GM19099 (cell line): Measurements from ENCODE around the gene AP1G2.

ENCODE experiments used
- POLR2A ChIP-seq: IDR thresholded peaks from 3 replicates; pipeline ENCODE4 v1.6.1; 2011; ENCODE audit warnings: low read depth; ENCODE audit not compliant: insufficient read length; ENCODE audit errors: extremely low read depth

Gene AP1G2

DNA sequence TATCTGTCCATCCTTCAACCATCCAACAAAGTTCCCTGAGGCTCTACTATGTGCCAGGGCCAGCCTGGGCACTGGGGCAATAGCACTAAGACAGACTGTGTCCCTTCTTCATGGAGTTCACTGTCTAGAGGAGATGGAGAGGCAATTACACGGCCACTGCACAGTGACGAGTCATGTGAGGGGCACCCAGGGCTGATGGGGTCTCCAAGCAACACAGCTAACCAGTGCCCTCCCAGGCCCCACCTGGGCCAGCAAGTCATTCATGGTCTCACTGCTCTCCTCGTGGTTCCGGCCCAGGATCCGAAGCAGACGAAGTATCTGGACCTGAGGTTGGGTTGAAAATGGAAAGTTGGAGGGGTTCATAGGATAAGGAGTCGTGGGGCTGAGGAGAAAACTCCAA, 2.7 kb downstream of the AP1G2 start:
- TF ChIP-seq POLR2A = no peak

DNA sequence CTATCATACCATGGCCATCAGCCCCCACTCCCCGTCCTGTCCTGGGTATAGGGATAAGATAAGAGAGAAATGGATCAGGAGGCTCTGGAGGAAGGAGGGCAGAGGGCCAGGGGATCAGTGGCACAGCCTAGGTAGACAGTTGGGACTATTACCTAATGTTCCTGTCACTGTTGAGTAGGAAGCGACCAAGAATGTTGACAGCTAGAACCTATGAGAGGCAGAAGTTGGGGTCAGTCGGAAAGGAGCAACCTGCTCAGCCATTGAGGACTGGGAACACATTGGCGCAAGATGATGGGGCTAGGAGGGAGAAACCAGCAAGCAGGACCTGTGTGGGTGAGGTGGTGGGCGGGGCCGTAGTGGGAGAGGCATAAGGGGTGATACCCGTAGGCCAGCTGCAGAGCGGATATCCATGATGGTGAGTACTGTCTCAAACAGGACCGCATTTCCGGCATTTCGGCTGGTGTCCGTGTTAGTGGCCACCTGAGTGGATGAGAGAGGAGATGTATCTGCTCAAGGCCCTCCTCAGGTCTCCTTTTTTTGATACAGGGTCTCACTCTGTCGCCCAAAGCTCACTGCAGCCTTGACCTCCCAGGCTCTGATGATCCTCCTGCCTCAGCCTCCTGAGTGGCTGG, 3.3 kb downstream of the AP1G2 start:
- no peak for TF ChIP-seq POLR2A

DNA sequence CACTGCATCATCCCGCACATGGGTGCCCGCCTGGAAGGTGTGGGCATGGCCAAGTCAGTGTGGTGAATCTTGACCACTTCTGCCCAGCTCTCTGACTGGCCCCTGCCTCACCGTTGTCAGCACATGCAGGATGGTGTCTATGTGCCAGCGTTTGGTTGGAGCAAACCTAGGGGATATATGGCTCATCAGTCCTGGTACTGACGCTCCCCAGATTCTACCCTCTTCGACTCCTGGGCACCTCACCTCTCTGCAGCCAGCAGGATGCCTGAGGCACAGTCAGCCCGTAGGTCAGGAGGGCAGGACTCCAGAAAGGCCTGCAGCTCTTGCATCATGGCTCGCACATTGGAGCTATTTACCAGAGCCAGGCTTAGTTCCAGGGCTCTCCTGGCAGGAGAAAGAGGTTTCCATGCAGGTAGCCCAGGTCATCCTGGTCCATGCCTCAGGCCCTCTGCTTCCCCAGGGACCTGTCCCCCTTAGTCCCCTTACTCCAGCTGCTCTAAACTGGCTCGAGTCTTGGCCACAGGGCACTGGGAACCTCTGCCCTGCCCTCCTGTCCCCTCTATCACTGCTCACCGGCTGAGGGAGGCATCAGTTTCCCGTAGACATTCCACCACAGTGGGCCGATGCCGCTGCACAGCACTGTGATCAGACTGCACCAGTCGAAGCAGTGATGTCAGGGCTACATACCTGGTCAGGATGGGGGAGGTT, 4.0 kb downstream of the AP1G2 start:
- no peak for TF ChIP-seq POLR2A

GRCh38 chr14:23562822-23563472, 4.6 kb downstream of the AP1G2 start:
- TF ChIP-seq POLR2A = peak; percentile 25

DNA sequence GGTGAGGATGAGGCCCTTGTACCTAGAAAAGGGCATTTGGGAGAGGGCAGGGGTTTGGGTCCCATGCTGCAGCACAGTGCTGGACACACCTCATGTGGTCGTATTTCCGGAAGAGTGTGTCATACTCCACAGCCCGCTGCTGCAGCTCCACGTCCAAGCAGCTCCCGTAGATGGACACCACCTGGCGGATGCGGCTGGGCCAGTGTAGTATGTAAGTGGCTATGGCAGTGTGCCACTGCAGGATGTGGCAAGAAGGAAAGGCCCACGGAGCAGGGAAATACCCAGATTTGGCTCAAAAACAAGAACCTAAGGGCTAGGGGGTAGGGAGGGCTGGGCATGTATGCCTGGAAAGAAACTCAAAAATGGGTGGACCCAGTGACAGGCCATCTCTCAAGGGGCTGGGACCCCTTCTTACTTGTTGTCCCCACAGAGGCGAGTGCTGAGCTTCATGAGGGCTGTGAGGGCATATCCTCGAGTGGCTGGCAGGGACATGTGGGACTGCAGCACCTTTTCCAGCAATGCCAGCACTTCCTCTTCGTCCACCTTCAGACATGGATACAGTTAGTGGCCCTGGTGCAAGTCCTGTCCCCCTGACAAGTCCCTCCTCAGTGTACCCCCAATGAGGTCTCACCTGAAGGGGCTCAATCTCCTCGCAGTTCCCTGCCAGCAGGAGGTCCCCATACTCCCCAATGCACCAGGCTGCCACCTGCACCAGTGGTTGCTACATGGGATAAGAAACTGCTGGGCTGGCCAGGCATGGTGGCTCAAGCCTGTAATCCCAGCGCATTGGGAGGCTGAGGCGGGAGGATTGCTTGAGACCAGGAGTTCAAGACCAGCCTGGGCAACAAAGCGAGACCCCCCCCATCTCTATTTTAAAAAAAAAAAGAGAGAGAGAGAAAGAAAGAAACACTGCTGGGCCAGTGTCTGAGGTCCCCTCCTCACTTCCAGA, 5.4 kb downstream of the AP1G2 start:
- TF ChIP-seq POLR2A = no peak

DNA sequence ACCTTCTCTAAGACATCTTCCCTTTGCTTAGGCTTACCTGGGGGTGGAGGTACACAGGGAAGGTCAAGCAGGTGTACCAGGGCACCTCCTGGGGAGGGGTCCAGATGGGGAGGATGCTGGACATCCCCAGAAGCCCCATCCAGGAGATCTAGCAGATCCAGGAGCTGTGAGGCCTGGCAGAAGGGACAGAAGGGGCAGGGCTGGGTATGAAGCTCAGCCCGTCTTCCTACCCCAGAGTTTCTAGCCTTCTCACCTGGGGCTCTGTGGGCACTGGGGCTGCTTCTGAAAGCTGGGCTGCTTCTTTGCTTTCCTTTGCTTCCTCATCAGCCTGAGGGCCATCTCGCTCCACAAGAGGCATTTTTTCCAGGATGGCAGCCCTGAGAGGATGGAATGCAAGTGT, 6.3 kb downstream of the AP1G2 start:
- TF ChIP-seq POLR2A = no peak

GRCh38 chr14:23559926-23560520, 7.6 kb downstream of the AP1G2 start:
- TF ChIP-seq POLR2A = peak; percentile 4

GRCh38 chr14:23559010-23559925, 8.3 kb downstream of the AP1G2 start:
- peak; percentile 19 for TF ChIP-seq POLR2A

- no peak for TF ChIP-seq POLR2A
These were observed 9.1 kb downstream of the AP1G2 start for GRCh38 chr14:23558346-23559009.

DNA sequence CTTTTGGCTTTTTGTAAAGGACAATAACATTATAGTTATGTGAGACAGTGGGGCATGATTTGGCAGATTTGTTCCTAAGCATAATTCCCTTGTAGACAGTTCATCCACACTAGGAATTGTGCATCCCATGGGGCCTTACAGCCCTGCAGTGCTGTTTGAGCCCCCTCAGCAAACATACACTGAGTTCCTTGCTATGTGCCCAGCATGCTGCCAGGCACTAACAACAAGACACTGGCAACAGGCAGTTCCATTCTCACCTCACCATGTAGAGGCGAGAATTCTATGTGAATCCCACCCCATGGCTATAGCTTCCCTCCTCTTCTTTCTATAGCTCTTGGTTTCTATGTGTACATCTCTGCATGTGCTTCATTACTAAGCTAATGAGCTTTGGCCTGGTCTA, 9.6 kb downstream of the AP1G2 start:
- TF ChIP-seq POLR2A = no peak

- no peak for TF ChIP-seq POLR2A
These were observed 10.1 kb downstream of the AP1G2 start for GRCh38 chr14:23557521-23557920.

GRCh38 chr14:23556700-23557440, 10.7 kb downstream of the AP1G2 start:
- TF ChIP-seq POLR2A = peak; percentile 30
